NCI-H1092 (cell line): ENCODE data around the gene KLK14.

Experiments
- DNase-seq: peaks from one replicate; lab custom pipeline; 2025; lab: John Stamatoyannopoulos, UW

KLK14 gene

GRCh38 chr19:51044327-51044726, 38.4 kb downstream of the KLK14 start:
- DNase-seq, result no peak

- no peak for DNase-seq
These were observed 39.2 kb downstream of the KLK14 start for GRCh38 chr19:51043497-51043896.

DNA sequence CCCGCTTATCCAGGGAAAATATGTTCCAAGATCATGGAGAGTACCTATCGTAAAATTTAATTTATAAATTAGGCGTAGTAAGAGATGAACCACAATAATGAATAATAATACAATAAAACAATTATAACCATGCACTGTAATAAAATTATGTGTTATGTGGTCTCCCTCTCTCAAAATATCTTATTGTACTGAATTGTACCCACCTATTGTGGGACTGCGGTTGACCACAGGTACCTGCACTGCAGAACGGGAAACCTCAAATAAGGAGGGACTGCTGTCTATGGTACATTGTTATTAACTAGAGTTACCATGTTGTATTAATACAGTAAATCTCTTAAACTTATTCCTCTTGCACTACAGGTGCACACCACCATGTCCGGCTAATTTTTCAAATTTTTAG, 42.5 kb downstream of the KLK14 start:
- DNase-seq, result no peak

DNA sequence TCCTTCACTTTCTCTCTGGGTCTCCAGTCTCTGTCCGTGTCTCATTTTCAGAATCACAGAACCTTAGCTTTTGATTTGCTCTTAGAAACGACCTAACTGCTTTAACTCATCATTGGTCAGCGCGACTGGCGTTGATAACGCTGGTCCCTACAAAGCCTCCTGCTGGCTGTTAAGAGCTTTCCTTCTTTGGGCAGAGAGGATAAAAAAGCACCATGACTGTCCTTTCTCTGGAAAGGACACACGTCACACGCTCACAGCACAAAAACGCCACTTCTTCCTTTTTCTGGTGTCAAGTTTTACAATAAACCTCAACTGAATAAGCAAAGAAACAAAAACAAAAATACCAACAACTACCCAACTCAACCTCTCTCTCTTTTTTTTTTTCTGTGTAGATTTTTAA, 46.2 kb downstream of the KLK14 start:
- no peak for DNase-seq

DNA sequence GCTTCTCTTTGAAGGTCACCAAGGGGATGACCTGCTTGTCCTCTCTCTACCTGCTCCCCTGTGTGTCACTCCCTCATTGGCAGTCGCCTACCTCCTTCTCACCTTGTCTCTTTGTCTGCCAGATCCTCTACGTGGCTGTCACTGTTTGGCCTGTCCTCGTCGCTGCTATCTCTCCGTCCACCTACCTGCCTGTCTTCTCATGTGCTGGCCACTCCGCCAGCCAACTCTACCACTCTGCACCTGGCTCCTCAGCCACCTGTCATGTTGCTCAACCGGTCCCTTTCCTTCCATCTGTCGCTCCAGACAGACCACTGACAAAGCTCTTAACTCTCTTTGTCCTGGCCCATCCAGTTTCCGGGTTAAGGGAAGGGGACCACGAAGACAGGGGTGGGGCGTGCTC, 48.0 kb downstream of the KLK14 start, which contains the start of gene KLK12:
Gene KLK12 (minus strand): TSS at position 299 of the 400 bp plus-strand sequence. CDS start 381 bp downstream, outside the sequence.
- no peak for DNase-seq

- no peak for DNase-seq
These were observed 50.8 kb downstream of the KLK14 start for GRCh38 chr19:51031880-51032225.

DNA sequence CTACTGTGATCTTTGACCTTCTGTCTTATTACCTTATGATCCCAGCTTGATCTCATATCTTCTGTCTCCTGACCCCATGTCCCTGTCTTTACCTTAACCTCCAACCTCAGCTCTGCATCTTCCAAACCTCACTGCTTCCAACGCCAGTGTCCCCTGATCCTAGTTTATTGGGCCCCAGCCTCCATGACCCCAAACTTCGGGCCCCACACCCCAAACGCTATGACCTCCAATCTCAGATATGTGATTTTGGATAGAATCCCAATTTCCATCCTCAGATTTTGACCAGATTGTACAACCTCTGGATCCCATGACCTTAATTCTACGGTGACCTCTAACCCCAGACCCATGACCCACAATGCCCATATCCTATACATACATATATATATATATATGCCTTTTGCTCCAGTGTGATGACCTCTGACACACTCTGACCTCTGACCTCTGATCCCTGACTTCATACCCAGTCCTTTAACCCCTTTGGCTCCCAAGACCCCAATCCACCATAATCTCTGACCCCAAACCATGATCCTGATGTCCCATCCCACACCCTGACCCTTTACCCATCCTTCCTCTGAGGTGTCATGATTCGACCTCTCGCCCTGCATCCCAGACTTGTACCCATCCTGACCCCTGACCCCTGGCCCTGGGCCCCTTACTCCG, 51.3 kb downstream of the KLK14 start:
- DNase-seq, result no peak

- no peak for DNase-seq
These were observed 52.1 kb downstream of the KLK14 start for GRCh38 chr19:51030631-51031030.

DNA sequence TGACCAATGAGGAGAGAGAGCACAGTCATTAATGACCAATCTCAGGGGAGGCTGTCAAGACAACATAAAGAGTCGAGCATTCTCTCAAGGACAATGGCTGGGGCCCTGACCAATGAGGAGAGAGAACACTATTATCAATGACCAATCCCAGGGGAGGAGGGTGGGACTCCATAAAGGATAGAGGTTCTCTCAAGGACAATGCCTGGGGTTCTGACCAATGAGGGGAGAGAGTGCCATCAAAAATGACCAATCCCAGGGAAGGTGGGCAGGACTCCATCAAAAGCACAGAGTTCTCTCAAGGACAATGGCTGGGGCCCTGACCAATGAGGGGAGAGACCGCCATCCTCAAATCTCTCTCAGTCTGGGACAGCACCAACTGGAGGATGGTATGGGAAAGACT, 53.0 kb downstream of the KLK14 start:
- DNase-seq, result no peak
